Right lung (tissue), 5 donors: Measurements from ENCODE around the gene TMEM234. TPM values are rescaled to one million over a fixed set of nuclear protein-coding genes. Genes with fewer than 3 reads are reported as not detected.
A peak's percentile ranks its signal among the peaks of the same experiment; 100 is the strongest.

Experiments
- DNase-seq, 2 donors: peaks; one replicate each; pipeline ENCODE4 v3.0.0-alpha.2; 2013
- polyA plus RNA-seq, 5 donors: library from polyadenylated mRNA; unstranded; fragments of 120-200 nt; gene quantifications; one replicate each; pipeline versions ENCODE4 v1.2.1 to v1.2.3, GENCODE V29; 2013; ENCODE audit warnings: inconsistent platforms in 1 of 5, low replicate concordance in 1 of 5; ENCODE audit not compliant: insufficient read length in 5 of 5, insufficient read depth in 1 of 5

Gene TMEM234
- polyA plus RNA-seq, 5 donors = 19.2 to 24.1 (median 23.0) TPM

- DNase-seq = peak; percentile 64 to 69
Measured at GRCh38 chr1:32241001-32241763, 19.0 kb upstream of the TMEM234 start.

GRCh38 chr1:32240140-32240951 is 18.2 kb upstream of the TMEM234 start:
- DNase-seq = peak; percentile 71

GRCh38 chr1:32239790-32240139 is 17.6 kb upstream of the TMEM234 start:
- no peak for DNase-seq

GRCh38 chr1:32239337-32239736 is 17.2 kb upstream of the TMEM234 start:
- no peak for DNase-seq

- no peak for DNase-seq
Measured at GRCh38 chr1:32234792-32235191, 12.6 kb upstream of the TMEM234 start.

- DNase-seq = no peak
Measured at GRCh38 chr1:32232558-32233304, 10.6 kb upstream of the TMEM234 start.

GRCh38 chr1:32231843-32232432 is 9.8 kb upstream of the TMEM234 start:
- no peak for DNase-seq

GRCh38 chr1:32228771-32229170 is 6.6 kb upstream of the TMEM234 start:
- DNase-seq = no peak

- DNase-seq = no peak
Measured at GRCh38 chr1:32224285-32224684, 2.1 kb upstream of the TMEM234 start.

GRCh38 chr1:32223683-32224082 is 1.5 kb upstream of the TMEM234 start:
- no peak for DNase-seq

GRCh38 chr1:32221581-32221979 is 573 bp downstream of the TMEM234 start:
- no peak for DNase-seq

GRCh38 chr1:32220746-32221580 is 1.2 kb downstream of the TMEM234 start:
- no peak for DNase-seq

- no peak for DNase-seq
Measured at GRCh38 chr1:32219022-32219421, 3.1 kb downstream of the TMEM234 start.

- DNase-seq = no peak
Measured at GRCh38 chr1:32216566-32216965, 5.6 kb downstream of the TMEM234 start.

- no peak for DNase-seq
Measured at GRCh38 chr1:32215629-32216480, 6.3 kb downstream of the TMEM234 start.

GRCh38 chr1:32208891-32209328 is 13.2 kb downstream of the TMEM234 start, which contains the start of gene DCDC2B:
DCDC2B (plus strand) TSS chr1:32209089; CDS start chr1:32209094, 5 bp downstream.
- peak in 1 of 2 donors; percentile 38 for DNase-seq

- DNase-seq = no peak
Measured at GRCh38 chr1:32208469-32208868, 13.7 kb downstream of the TMEM234 start.

- DNase-seq = peak; percentile 87 to 88
Measured at GRCh38 chr1:32205401-32206370, 16.5 kb downstream of the TMEM234 start, which contains the start of gene IQCC. IQCC (plus strand) TSS chr1:32205671; CDS start chr1:32205682, 11 bp downstream.
